Stimulated activated naive CD4-positive, alpha-beta T cell treated with Interleukin-2 at 50 U/mL for 16 hours (primary cell): ENCODE measurements around the gene TCEAL5.
"Not testable (repeated sequence)": the region's sequence is repeated elsewhere in the genome, so short reads cannot be mapped to it uniquely, and the experiment has no call there.

ENCODE experiments used
- DNase-seq: peaks from one replicate; lab custom pipeline; 2025; lab: John Stamatoyannopoulos, UW

TCEAL5 gene

DNA sequence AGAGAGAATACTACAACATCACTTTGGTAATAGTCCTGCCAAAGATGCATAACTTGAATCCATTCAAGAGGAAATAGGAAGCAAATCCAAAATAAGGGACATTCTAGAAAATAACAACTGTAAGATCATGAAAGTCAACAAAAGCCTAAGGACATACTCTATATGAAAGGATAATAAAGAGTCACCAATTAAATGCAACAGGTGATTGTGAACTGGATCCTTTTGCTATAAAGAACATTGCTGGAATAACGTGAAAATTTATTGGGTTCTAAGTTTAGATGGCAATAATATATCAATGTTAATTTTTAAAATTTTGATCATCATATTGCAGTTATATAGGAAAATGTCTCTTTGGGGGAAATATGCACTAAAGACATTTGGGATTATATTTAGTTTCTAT is 41.7 kb downstream of the TCEAL5 start:
- no peak for DNase-seq

DNA sequence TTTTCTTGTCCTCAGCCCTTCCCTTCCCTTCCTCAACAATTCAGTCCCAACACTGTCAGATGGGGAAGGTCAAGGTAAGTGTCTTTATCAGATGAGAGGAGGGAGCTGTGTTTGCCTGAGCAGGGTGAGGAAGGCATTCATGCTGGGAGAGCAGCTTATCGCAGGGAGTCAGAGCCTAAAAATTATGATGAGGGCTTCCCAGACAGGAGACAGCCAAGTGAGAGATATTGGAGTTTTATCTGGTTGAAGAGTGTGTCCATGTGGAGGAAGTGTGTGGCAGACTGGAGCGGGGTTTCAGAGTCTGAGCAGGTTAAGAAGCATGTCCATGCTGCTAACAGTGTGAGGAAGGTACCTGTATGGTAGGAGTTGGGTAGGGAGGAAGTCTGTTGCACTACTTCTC is 43.3 kb downstream of the TCEAL5 start:
- DNase-seq = no peak

DNA sequence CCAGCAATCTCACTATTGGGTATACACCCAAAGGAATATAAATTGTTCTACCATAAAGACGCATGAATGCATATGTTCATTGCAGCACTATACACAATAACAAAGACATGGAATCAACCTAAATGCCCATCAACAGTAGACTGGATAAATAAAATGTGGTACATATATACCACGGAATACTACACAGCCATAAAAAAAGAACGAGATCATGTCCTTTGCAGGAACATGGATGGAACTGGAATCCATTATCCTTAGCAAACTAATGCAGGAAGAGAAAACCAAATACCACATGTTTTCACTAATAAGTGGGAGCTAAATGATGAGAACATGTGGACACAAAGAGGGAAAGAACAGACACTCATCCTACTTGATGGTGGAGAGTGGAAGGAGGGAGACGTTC is 50.6 kb downstream of the TCEAL5 start:
- not testable (repeated sequence) for DNase-seq
